Trophoblast cell (in vitro differentiated cells and primary cell): ENCODE results near the gene UNC119.

ENCODE experiments used
- DNase-seq, 2 donors: peaks; one replicate each; pipeline ENCODE4 v3.0.0-alpha.2; 2016
- H2AFZ ChIP-seq: 2 replicates; pipeline ENCODE4 v1.6.1; 2013; ENCODE audit warnings: low read length, moderate library complexity, mild to moderate bottlenecking; ENCODE audit not compliant: insufficient read depth, poor library complexity
- H2AK5ac ChIP-seq: 2 replicates; pipeline ENCODE4 v1.6.1; 2013; ENCODE audit warnings: mild to moderate bottlenecking, low read length
- H2BK120ac ChIP-seq: 2 replicates; pipeline ENCODE4 v1.6.1; 2013; ENCODE audit warnings: low read length, mild to moderate bottlenecking, moderate library complexity; ENCODE audit not compliant: insufficient read depth, poor library complexity
- H2BK12ac ChIP-seq: 2 replicates; pipeline ENCODE4 v1.6.1; 2013; ENCODE audit warnings: mild to moderate bottlenecking, low read length, moderate library complexity
- H2BK5ac ChIP-seq: 2 replicates; pipeline ENCODE4 v1.6.1; 2013; ENCODE audit warnings: low read length, low read depth, moderate library complexity, mild to moderate bottlenecking; ENCODE audit not compliant: poor library complexity
- H3K14ac ChIP-seq: 2 replicates; pipeline ENCODE4 v1.6.1; 2013; ENCODE audit warnings: mild to moderate bottlenecking, low read length
- H3K18ac ChIP-seq: 2 replicates; pipeline ENCODE4 v1.6.1; 2013; ENCODE audit warnings: mild to moderate bottlenecking, low read length
- H3K23ac ChIP-seq: 2 replicates; pipeline ENCODE4 v1.6.1; 2013; ENCODE audit warnings: low read length
- H3K27ac ChIP-seq: 2 replicates; pipeline ENCODE4 v1.5.1; 2013; ENCODE audit warnings: low read depth, mild to moderate bottlenecking, inconsistent platforms, low read length, moderate library complexity
- H3K27me3 ChIP-seq: 2 replicates; pipeline ENCODE4 v1.6.1; 2013; ENCODE audit warnings: inconsistent platforms, mild to moderate bottlenecking, low read length, moderate library complexity; ENCODE audit not compliant: insufficient read depth
- H3K36me3 ChIP-seq, 2 experiments: 1 replicate in 1 of 2; 2 replicates in 1 of 2; pipeline ENCODE4 v1.6.1; 2013; ENCODE audit warnings: low read length in 2 of 2, mild to moderate bottlenecking in 2 of 2, moderate library complexity in 1 of 2; ENCODE audit not compliant: insufficient read depth in 2 of 2, control insufficient read depth in 1 of 2
- H3K4ac ChIP-seq: 2 replicates; pipeline ENCODE4 v1.6.1; 2013; ENCODE audit warnings: low read depth, mild to moderate bottlenecking, low read length, moderate library complexity
- H3K4me1 ChIP-seq, 2 experiments: 1 replicate in 1 of 2; 2 replicates in 1 of 2; pipeline ENCODE4 v1.6.1; 2013; ENCODE audit warnings: low read length in 2 of 2, mild to moderate bottlenecking in 2 of 2, moderate library complexity in 1 of 2; ENCODE audit not compliant: insufficient read depth in 2 of 2, control insufficient read depth in 1 of 2
- H3K4me2 ChIP-seq: 2 replicates; pipeline ENCODE4 v1.6.1; 2013; ENCODE audit warnings: inconsistent platforms, mild to moderate bottlenecking, low read length, moderate library complexity
- H3K4me3 ChIP-seq: 2 replicates; pipeline ENCODE4 v1.5.1; 2013; ENCODE audit warnings: mild to moderate bottlenecking, low read depth, low read length, inconsistent platforms
- H3K79me1 ChIP-seq: one replicate; pipeline ENCODE4 v1.6.1; 2013; ENCODE audit warnings: low read length
- H3K79me2 ChIP-seq: 2 replicates; pipeline ENCODE4 v1.6.1; 2013; ENCODE audit warnings: low read length, mild to moderate bottlenecking; ENCODE audit not compliant: control insufficient read depth, insufficient read depth, poor library complexity
- H3K9ac ChIP-seq: 2 replicates; pipeline ENCODE4 v1.6.1; 2013; ENCODE audit warnings: mild to moderate bottlenecking, low read length
- H3K9me3 ChIP-seq: 2 replicates; pipeline ENCODE4 v1.6.1; 2013; ENCODE audit warnings: low read depth, mild to moderate bottlenecking, control low read depth, inconsistent platforms, low read length; ENCODE audit not compliant: insufficient read depth
- H4K12ac ChIP-seq: 2 replicates; pipeline ENCODE4 v1.6.1; 2013; ENCODE audit warnings: low read depth, mild to moderate bottlenecking, low read length, moderate library complexity
- H4K8ac ChIP-seq: 2 replicates; pipeline ENCODE4 v1.6.1; 2013; ENCODE audit warnings: low read depth, mild to moderate bottlenecking, low read length, moderate library complexity
- H4K91ac ChIP-seq: one replicate; pipeline ENCODE4 v1.6.1; 2013; ENCODE audit warnings: low read depth, mild to moderate bottlenecking, low read length, moderate library complexity
- WGBS: extraction: QIAGEN DNeasy Blood & Tissue Kit; methylation state at CpG from one replicate; pipeline ENCODE4 v1.1.7; 2013; ENCODE audit warnings: missing lambda C conversion rate; ENCODE audit not compliant: insufficient read length, insufficient coverage; ENCODE audit errors: extremely low coverage; 5-methylcytosine and 5-hydroxymethylcytosine counted together

UNC119 gene

DNA sequence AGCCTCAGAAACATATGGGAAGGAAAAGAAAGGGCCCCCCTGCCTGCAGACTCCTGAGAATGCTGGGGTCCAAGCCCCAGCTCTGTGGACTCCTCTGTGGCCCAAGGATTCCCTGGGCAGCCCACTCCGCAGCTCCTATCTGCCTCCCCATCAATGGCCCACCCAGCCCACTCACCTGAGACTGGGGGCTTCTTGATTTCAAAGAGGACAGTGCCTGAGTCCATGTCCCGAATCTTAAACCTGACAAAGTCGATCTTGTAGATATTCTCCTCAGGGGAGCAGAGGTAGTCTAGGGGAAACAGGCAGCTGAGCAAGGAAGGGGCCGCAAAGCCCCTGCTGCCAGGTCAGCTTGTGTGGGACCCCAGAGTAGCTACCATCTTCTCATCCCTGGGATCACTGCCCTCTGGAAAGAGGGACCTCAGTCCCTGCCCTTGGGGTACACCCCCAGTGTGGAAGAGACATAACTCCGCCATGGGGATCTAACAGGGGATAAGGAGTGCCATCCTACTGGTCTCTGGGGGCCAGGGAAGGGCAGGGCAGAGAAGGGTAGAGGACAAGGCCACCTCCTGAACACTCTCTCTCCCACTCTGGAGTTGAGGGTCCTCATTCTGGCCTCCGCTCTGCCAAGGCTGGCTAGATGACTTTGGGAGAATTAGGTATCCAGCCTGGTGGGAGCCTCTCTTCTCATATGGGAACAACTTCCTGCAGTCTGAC, 3.9 kb downstream of the UNC119 start:
- H3K9ac ChIP-seq = no peak overlapping the region
- H4K91ac ChIP-seq = no peak overlapping the region
- H2BK120ac ChIP-seq = no peak overlapping the region
- peaks cover 5% of the 10 kb centered on the region for H3K79me1 ChIP-seq
- no peak overlapping the region for H3K14ac ChIP-seq
- H2AK5ac ChIP-seq = no peak overlapping the region
- no peak for DNase-seq
- peaks cover 2% of the 10 kb centered on the region for H3K9me3 ChIP-seq
- peaks cover 11 to 19% of the 10 kb centered on the region in 2 experiments for H3K36me3 ChIP-seq
- no peak overlapping the region for H3K4ac ChIP-seq
- no peak overlapping the region for H4K8ac ChIP-seq
- no peak overlapping the region for H3K4me3 ChIP-seq
- H3K4me2 ChIP-seq = no peak overlapping the region
- no peak overlapping the region for H3K18ac ChIP-seq
- peaks cover 8 to 9% of the 10 kb centered on the region in 2 experiments for H3K4me1 ChIP-seq
- no peaks in the 10 kb centered on the region for H3K27me3 ChIP-seq
- WGBS = no CpG with 5 or more reads among the region's 6 CpGs
- H3K27ac ChIP-seq = no peak overlapping the region
- no peak overlapping the region for H2BK5ac ChIP-seq
- H2BK12ac ChIP-seq = no peak overlapping the region
- no peak overlapping the region for H4K12ac ChIP-seq
- no peak overlapping the region for H3K23ac ChIP-seq
- peaks cover 5% of the 10 kb centered on the region for H3K79me2 ChIP-seq
- H2AFZ ChIP-seq = no peak overlapping the region

DNA sequence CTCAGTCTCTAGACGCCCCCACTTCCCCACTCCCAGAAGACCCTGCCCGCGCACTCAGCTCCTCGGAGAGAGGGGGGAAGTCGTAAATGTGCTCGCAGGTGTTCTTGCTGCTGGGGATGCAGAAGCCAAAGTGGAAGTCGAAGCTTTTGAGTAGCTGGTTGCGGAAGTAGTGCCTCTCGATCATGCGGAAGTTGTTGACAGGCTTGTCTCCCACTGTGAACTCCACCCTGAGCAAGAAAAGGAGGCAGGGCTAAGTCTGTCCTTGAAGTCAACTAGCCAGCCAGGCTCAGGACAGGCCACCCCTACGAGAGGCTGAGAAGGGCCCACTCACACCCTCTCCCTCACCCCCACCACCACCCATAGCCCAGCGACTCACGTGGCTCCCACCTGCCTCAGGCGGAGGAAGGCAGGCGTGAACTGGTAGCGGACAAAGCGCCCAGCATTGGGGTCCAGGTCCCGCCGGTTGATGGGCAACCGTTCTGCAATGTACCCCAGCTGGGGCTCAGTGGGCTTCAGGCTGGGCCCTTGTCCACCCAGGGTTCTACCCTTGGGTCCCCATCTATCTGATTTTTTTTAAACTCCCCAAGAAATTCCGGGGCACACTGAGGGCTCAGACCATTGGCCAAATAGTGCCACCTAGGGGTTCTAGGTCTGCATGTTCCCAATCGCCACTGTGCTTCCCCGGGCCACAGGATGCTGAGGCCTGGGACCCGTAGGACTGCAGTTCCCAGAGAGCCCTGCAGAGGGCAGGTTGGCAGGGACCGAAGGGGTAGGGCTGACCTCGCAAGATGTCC, 4.6 kb downstream of the UNC119 start:
- no peak overlapping the region for H3K23ac ChIP-seq
- no peak overlapping the region for H3K27ac ChIP-seq
- no peak overlapping the region for H4K91ac ChIP-seq
- H3K4me2 ChIP-seq = no peak overlapping the region
- no peak overlapping the region for H2BK120ac ChIP-seq
- no peak overlapping the region for H4K8ac ChIP-seq
- WGBS = no CpG with 5 or more reads among the region's 26 CpGs
- peak; percentile 32 to 76 for DNase-seq
- no peaks in the 10 kb centered on the region for H3K27me3 ChIP-seq
- H4K12ac ChIP-seq = no peak overlapping the region
- no peak overlapping the region for H2BK5ac ChIP-seq
- no peak overlapping the region for H2BK12ac ChIP-seq
- H3K9ac ChIP-seq = no peak overlapping the region
- H3K4me3 ChIP-seq = no peak overlapping the region
- H3K4me1 ChIP-seq = peaks cover 7 to 8% of the 10 kb centered on the region in 2 experiments
- H2AK5ac ChIP-seq = no peak overlapping the region
- H3K4ac ChIP-seq = no peak overlapping the region
- peaks cover 5% of the 10 kb centered on the region for H3K79me1 ChIP-seq
- H3K36me3 ChIP-seq = peaks cover 10 to 15% of the 10 kb centered on the region in 2 experiments
- H3K9me3 ChIP-seq = peaks cover 2% of the 10 kb centered on the region
- H2AFZ ChIP-seq = no peak overlapping the region
- no peak overlapping the region for H3K18ac ChIP-seq
- H3K79me2 ChIP-seq = peaks cover 5% of the 10 kb centered on the region
- H3K14ac ChIP-seq = no peak overlapping the region

DNA sequence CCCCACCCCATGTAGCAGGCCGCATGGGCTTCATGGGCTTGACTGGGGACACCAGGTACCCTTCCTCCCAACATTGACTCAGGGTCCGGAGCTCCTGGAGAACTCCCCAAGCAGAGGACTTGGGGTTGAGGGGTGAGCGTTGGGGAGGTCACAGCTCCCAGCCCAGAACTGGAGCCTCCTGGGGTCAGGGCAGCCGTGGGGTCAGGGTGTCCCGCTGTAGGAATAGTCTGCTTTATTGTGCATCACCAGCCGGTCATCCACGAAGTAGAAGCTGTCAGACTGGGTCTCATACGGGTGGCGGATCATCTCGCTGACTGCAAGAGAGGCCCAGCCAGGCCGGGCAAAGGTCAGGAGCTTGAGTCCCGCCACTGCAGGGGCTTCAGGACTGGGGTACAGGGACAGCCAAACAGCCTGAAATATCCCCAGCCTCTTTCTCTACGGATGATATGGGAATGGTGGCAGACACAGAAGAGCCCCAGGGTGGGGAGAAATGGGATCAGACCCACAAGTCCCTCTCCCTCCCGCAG, 5.3 kb downstream of the UNC119 start:
- no peak overlapping the region for H3K18ac ChIP-seq
- peaks cover 3% of the 10 kb centered on the region for H3K79me1 ChIP-seq
- H3K23ac ChIP-seq = no peak overlapping the region
- H3K4ac ChIP-seq = no peak overlapping the region
- H3K27me3 ChIP-seq = no peaks in the 10 kb centered on the region
- no peak overlapping the region for H4K91ac ChIP-seq
- no peak overlapping the region for H3K4me2 ChIP-seq
- H3K9ac ChIP-seq = no peak overlapping the region
- WGBS = no CpG with 5 or more reads among the region's 14 CpGs
- H3K27ac ChIP-seq = no peak overlapping the region
- H3K79me2 ChIP-seq = peaks cover 3% of the 10 kb centered on the region
- H4K8ac ChIP-seq = no peak overlapping the region
- no peak overlapping the region for H3K4me3 ChIP-seq
- H2BK120ac ChIP-seq = no peak overlapping the region
- H4K12ac ChIP-seq = no peak overlapping the region
- no peak overlapping the region for H2BK12ac ChIP-seq
- H3K9me3 ChIP-seq = peaks cover 2% of the 10 kb centered on the region
- H2AK5ac ChIP-seq = no peak overlapping the region
- H2BK5ac ChIP-seq = no peak overlapping the region
- no peak for DNase-seq
- no peak overlapping the region for H2AFZ ChIP-seq
- H3K4me1 ChIP-seq = peaks cover 5 to 6% of the 10 kb centered on the region in 2 experiments
- H3K36me3 ChIP-seq = peaks cover 10 to 15% of the 10 kb centered on the region in 2 experiments
- H3K14ac ChIP-seq = no peak overlapping the region

- no peak for DNase-seq
- Histone ChIP-seq H2BK12ac (no peak overlapping the region), H4K91ac (no peak overlapping the region), H3K4me3 (no peak overlapping the region), H3K79me2 (no peaks in the 10 kb centered on the region), H2AK5ac (no peak overlapping the region), H4K12ac (no peak overlapping the region), H3K14ac (no peak overlapping the region), H3K27ac (no peak overlapping the region), H3K18ac (no peak overlapping the region), H3K27me3 (no peaks in the 10 kb centered on the region), H3K79me1 (no peaks in the 10 kb centered on the region), H3K4ac (no peak overlapping the region), H3K4me1 (no peaks in the 10 kb centered on the region), H3K9me3 (peaks cover 2% of the 10 kb centered on the region), H4K8ac (no peak overlapping the region), H2BK5ac (no peak overlapping the region), H3K36me3 (peaks cover 10 to 15% of the 10 kb centered on the region in 2 experiments), H3K9ac (no peak overlapping the region), H3K4me2 (no peak overlapping the region), H2BK120ac (no peak overlapping the region), H2AFZ (no peak overlapping the region), H3K23ac (no peak overlapping the region)
- no CpG with 5 or more reads among the region's 6 CpGs for WGBS
Measured at GRCh38 chr17:28545787-28546415, 6.5 kb downstream of the UNC119 start.
